SK-N-SH (cell line): ENCODE results near the gene CELF2. TPM values are rescaled to one million over a fixed set of nuclear protein-coding genes. Genes with fewer than 3 reads are reported as not detected.

Source experiments
- CTCF ChIA-PET: fragments of 300-600, 350-600 bp; formaldehyde crosslinking; extraction: SDS; loops from one replicate; lab custom pipeline; 2021; lab: Yijun Ruan, JAX
- POLR2A ChIA-PET: fragments of 350-600 bp; sonication (Branson Sonifier 250); formaldehyde crosslinking; extraction: SDS; loops from one replicate; lab custom pipeline; 2020; ENCODE audit warnings: antibody characterized with exemption, inconsistent platforms; lab: Yijun Ruan, JAX
- DNase-seq: peaks from one replicate; pipeline ENCODE4 v3.0.0; 2012
- H2AFZ ChIP-seq: fragments of 200-600 bp; sonication (generic); 2 replicates; pipeline ENCODE4 v1.8.1; 2016; ENCODE audit warnings: antibody characterized with exemption, mild to moderate bottlenecking, low read depth
- H3F3A ChIP-seq: fragments of 200-600 bp; sonication (generic); replicated peaks from 2 replicates; pipeline ENCODE3; 2016; ENCODE audit warnings: antibody characterized with exemption, mild to moderate bottlenecking; ENCODE audit not compliant: insufficient read depth
- H3K27ac ChIP-seq, 2 experiments: fragments of 200-500 bp in 1 of 2; fragments of 200-600 bp in 1 of 2; sonication (Bioruptor generic) in 1 of 2; sonication (generic), shearing (Covaris generic) in 1 of 2; 2 replicates each; pipeline versions ENCODE4 v1.5.1 to v1.6.1; 2014 to 2016; ENCODE audit warnings: low read depth in 2 of 2, inconsistent platforms in 1 of 2, low read length in 1 of 2, mild to moderate bottlenecking in 1 of 2, mixed read lengths in 1 of 2
- H3K27me3 ChIP-seq: fragments of 200-600 bp; sonication (generic), shearing (Covaris generic); 2 replicates; pipeline ENCODE4 v1.6.1; 2016; ENCODE audit warnings: mixed run types; ENCODE audit not compliant: insufficient read depth
- H3K36me3 ChIP-seq, 2 experiments: fragments of 200-500 bp in 1 of 2; fragments of 200-600 bp in 1 of 2; sonication (Bioruptor generic) in 1 of 2; sonication (generic) in 1 of 2; replicated peaks in 1 of 2; 2 replicates each; pipeline versions ENCODE3 to v1.5.1; 2014 to 2016; ENCODE audit warnings: low read length in 1 of 2, mild to moderate bottlenecking in 1 of 2; ENCODE audit not compliant: insufficient read depth in 2 of 2, control insufficient read depth in 1 of 2
- H3K4me1 ChIP-seq, 2 experiments: fragments of 200-500 bp in 1 of 2; fragments of 200-600 bp in 1 of 2; sonication (Bioruptor generic) in 1 of 2; sonication (generic), shearing (Covaris generic) in 1 of 2; 2 replicates each; pipeline versions ENCODE4 v1.5.1 to v1.6.1; 2014 to 2016; ENCODE audit warnings: low read depth in 1 of 2, low read length in 1 of 2, mixed run types in 1 of 2; ENCODE audit not compliant: insufficient read depth in 2 of 2, control insufficient read depth in 1 of 2
- H3K4me2 ChIP-seq: fragments of 200-600 bp; sonication (generic), shearing (Covaris generic); 2 replicates; pipeline ENCODE4 v1.6.1; 2017; ENCODE audit warnings: mixed run types
- H3K4me3 ChIP-seq, 2 experiments: fragments of 200-500 bp in 1 of 2; fragments of 200-600 bp in 1 of 2; sonication (Bioruptor generic) in 1 of 2; sonication (generic), shearing (Covaris generic) in 1 of 2; 2 replicates each; pipeline versions ENCODE4 v1.5.1 to v1.8.1; 2014 to 2016; ENCODE audit warnings: low read depth in 2 of 2, inconsistent platforms in 1 of 2, low read length in 1 of 2, mild to moderate bottlenecking in 1 of 2, mixed read lengths in 1 of 2, moderate library complexity in 1 of 2
- H3K79me2 ChIP-seq: fragments of 200-600 bp; sonication (generic); 2 replicates; pipeline ENCODE4 v1.8.1; 2017; ENCODE audit warnings: mild to moderate bottlenecking; ENCODE audit not compliant: insufficient read depth
- H3K9ac ChIP-seq: fragments of 200-600 bp; sonication (generic); 2 replicates; pipeline ENCODE4 v1.6.1; 2017; ENCODE audit warnings: mixed run types
- H3K9me2 ChIP-seq: fragments of 200-600 bp; sonication (generic); 2 replicates; pipeline ENCODE4 v1.6.1; 2017; ENCODE audit warnings: mixed run types
- H3K9me3 ChIP-seq: fragments of 200-600 bp; sonication (generic); 2 replicates; pipeline ENCODE4 v1.6.1; 2017; ENCODE audit warnings: mixed run types, mild to moderate bottlenecking, moderate library complexity
- H4K20me1 ChIP-seq: fragments of 200-600 bp; sonication (generic); 2 replicates; pipeline ENCODE4 v1.6.1; 2017; ENCODE audit warnings: mild to moderate bottlenecking, mixed run types; ENCODE audit not compliant: insufficient read depth
- ELF1 ChIP-seq: IDR thresholded peaks from 2 replicates; pipeline ENCODE4 v1.4.0; 2012
- EZH2phosphoT487 ChIP-seq: fragments of 200-600 bp; sonication (generic); IDR thresholded peaks from 2 replicates; pipeline ENCODE4 v1.6.1; 2017; ENCODE audit warnings: low read depth, mixed run types, mild to moderate bottlenecking, antibody characterized with exemption, moderate library complexity, borderline replicate concordance
- FOXM1 ChIP-seq: IDR thresholded peaks from 2 replicates; pipeline ENCODE4 v1.4.0; 2012; ENCODE audit warnings: low read depth, mild to moderate bottlenecking
- JUND ChIP-seq: IDR thresholded peaks from 2 replicates; pipeline ENCODE4 v1.4.0; 2012
- MXI1 ChIP-seq: IDR thresholded peaks from 2 replicates; pipeline ENCODE4 v1.6.1; 2012; ENCODE audit warnings: mild to moderate bottlenecking, low read depth, low read length, improper control_type of control experiment
- NFIC ChIP-seq: IDR thresholded peaks from 2 replicates; pipeline ENCODE4 v1.4.0; 2012; ENCODE audit warnings: borderline replicate concordance
- NRF1 ChIP-seq: IDR thresholded peaks from 2 replicates; pipeline ENCODE4 v1.6.1; 2012; ENCODE audit warnings: low read depth, mild to moderate bottlenecking, low read length
- POLR2AphosphoS5 ChIP-seq: IDR thresholded peaks from 2 replicates; pipeline ENCODE4 v1.6.1; 2012; ENCODE audit warnings: low read depth, low read length
- RCOR1 ChIP-seq: fragments of 150-350 bp; IDR thresholded peaks from 2 replicates; pipeline ENCODE4 v1.6.1; 2017; ENCODE audit warnings: antibody characterized with exemption, low read length
- TAF1 ChIP-seq: IDR thresholded peaks from 2 replicates; pipeline ENCODE4 v1.6.1; 2012; ENCODE audit warnings: low read depth, mild to moderate bottlenecking, low read length, moderate library complexity, borderline replicate concordance
- TEAD4 ChIP-seq: IDR thresholded peaks from 2 replicates; pipeline ENCODE4 v1.4.0; 2012; ENCODE audit warnings: mild to moderate bottlenecking, borderline replicate concordance; ENCODE audit not compliant: insufficient read depth
- WGBS: methylation state at CpG from one replicate; pipeline ENCODE4 v1.1.6; 2017; ENCODE audit warnings: low lambda C conversion rate; 5-methylcytosine and 5-hydroxymethylcytosine counted together
- polyA plus RNA-seq, 3 experiments: library from polyadenylated mRNA; depleted of rRNA; stranded (reverse); fragments of >200 nt; gene quantifications; 2 replicates each; pipeline ENCODE4 v1.2.3, GENCODE V29; 2012
- TF ChIP-seq, protein P1 (sequence below): fragments of 150-350 bp; IDR thresholded peaks from 2 replicates; pipeline ENCODE4 v1.6.1; 2017; ENCODE audit warnings: antibody characterized with exemption, low read length, low read depth, borderline replicate concordance
- TF ChIP-seq, protein P2 (sequence below): IDR thresholded peaks from 2 replicates; pipeline ENCODE4 v1.4.0; 2012; ENCODE audit warnings: low read depth, borderline replicate concordance
- TF ChIP-seq, protein P3 (sequence below): IDR thresholded peaks from 2 replicates; pipeline ENCODE4; 2012
- TF ChIP-seq, protein P4 (sequence below): fragments of 150-350 bp; IDR thresholded peaks from 2 replicates; pipeline ENCODE4 v1.6.1; 2016; ENCODE audit warnings: mild to moderate bottlenecking, low read depth, low read length
- TF ChIP-seq, protein P5 (sequence below): IDR thresholded peaks from 2 replicates; pipeline ENCODE4 v1.4.0; 2012; ENCODE audit warnings: low read depth

Gene CELF2
- polyA plus RNA-seq, 1 of the 3 experiments (the other 2 are of a cell fraction): 0.03 TPM

DNA sequence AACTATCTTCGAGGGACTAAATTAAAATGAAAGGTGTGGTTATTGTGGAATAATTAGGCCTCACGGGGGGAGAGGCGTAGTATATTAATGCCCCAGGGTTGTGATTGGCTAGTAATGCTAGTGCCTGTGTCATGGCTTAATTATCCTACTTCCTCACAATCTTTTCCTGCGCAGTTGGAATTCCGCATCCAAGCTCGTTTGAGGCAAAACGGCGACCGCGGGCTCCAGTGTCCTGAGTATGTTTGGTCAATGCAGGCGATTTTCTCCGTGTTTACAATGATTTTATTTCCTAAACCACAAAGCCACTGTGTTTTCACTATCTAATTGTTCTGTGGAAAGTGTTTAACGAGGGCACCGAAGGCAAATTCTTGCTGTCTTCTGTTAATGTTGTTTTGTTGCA lies 282.9 kb downstream of the CELF2 start:
- ChIA-PET CTCF (no interaction called here), POLR2A (no interaction called here)
- Histone ChIP-seq H3K9me3 (no peaks in the 10 kb centered on the region), H3K9ac (no peak overlapping the region), H3F3A (no peaks in the 10 kb centered on the region), H3K9me2 (no peaks in the 10 kb centered on the region), H3K27me3 (no peaks in the 10 kb centered on the region), H3K4me3 (no peak overlapping the region), H3K4me1 (no peaks in the 10 kb centered on the region), H2AFZ (no peak overlapping the region), H3K36me3 (no peaks in the 10 kb centered on the region), H4K20me1 (no peaks in the 10 kb centered on the region), H3K27ac (no peak overlapping the region), H3K4me2 (no peak overlapping the region), H3K79me2 (no peaks in the 10 kb centered on the region)
- TF ChIP-seq, protein P1, sequence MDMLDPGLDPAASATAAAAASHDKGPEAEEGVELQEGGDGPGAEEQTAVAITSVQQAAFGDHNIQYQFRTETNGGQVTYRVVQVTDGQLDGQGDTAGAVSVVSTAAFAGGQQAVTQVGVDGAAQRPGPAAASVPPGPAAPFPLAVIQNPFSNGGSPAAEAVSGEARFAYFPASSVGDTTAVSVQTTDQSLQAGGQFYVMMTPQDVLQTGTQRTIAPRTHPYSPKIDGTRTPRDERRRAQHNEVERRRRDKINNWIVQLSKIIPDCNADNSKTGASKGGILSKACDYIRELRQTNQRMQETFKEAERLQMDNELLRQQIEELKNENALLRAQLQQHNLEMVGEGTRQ: no peak
- no peak for TF ChIP-seq RCOR1
- TF ChIP-seq, protein P2, sequence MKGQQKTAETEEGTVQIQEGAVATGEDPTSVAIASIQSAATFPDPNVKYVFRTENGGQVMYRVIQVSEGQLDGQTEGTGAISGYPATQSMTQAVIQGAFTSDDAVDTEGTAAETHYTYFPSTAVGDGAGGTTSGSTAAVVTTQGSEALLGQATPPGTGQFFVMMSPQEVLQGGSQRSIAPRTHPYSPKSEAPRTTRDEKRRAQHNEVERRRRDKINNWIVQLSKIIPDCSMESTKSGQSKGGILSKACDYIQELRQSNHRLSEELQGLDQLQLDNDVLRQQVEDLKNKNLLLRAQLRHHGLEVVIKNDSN: no peak
- no peak for TF ChIP-seq MXI1
- TF ChIP-seq ELF1: no peak
- TF ChIP-seq TAF1: no peak
- no peak for TF ChIP-seq FOXM1
- TF ChIP-seq NFIC: no peak
- WGBS: 69% methylated on average over 14 of the region's 14 CpGs
- no peak for DNase-seq

DNA sequence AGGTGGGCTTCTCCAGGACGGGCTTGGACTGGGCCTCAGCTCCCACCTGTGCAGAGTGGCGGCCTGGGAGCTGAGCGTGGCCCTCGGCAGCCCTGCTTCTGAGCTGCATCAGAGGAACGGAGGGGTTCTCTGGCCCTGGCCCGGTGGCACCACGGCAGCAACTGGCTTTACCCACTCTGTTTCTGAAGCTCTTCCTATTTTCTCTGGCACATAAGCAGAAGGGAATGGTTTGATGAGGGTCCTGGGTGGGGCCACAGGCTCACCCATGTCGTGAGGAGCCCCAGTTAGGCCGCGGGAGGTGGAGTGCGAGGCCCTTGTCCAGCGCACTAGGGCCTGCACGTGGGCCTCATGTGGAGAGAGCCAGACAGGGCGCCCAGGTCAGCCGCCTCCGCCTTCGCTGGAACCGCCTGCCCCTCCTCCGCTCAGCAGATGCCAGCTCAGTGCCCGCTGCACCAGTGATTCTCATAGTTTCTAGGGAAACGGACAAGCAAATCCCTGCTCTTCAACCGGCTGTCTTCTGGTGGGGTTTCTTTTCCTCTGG lies 284.0 kb downstream of the CELF2 start:
- no peak overlapping the region for H3K9ac ChIP-seq
- H3K9me2 ChIP-seq: no peaks in the 10 kb centered on the region
- no peaks in the 10 kb centered on the region for H3K27me3 ChIP-seq
- H3K4me3 ChIP-seq: no peak overlapping the region
- no peaks in the 10 kb centered on the region for H3K79me2 ChIP-seq
- POLR2A ChIA-PET: no interaction called here
- H3K36me3 ChIP-seq: no peaks in the 10 kb centered on the region
- no peak for DNase-seq
- no peak overlapping the region for H2AFZ ChIP-seq
- H3K4me2 ChIP-seq: no peak overlapping the region
- no peak overlapping the region for H3K27ac ChIP-seq
- H3K4me1 ChIP-seq: no peaks in the 10 kb centered on the region
- H4K20me1 ChIP-seq: no peaks in the 10 kb centered on the region
- TF ChIP-seq ELF1 (no peak), POLR2AphosphoS5 (no peak), TEAD4 (no peak), JUND (no peak), RCOR1 (no peak), NRF1 (no peak), EZH2phosphoT487 (no peak), NFIC (no peak), TAF1 (no peak)
- TF ChIP-seq, protein P3, sequence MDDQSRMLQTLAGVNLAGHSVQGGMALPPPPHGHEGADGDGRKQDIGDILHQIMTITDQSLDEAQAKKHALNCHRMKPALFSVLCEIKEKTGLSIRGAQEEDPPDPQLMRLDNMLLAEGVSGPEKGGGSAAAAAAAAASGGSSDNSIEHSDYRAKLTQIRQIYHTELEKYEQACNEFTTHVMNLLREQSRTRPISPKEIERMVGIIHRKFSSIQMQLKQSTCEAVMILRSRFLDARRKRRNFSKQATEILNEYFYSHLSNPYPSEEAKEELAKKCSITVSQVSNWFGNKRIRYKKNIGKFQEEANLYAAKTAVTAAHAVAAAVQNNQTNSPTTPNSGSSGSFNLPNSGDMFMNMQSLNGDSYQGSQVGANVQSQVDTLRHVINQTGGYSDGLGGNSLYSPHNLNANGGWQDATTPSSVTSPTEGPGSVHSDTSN: no peak
- TF ChIP-seq, protein P4, sequence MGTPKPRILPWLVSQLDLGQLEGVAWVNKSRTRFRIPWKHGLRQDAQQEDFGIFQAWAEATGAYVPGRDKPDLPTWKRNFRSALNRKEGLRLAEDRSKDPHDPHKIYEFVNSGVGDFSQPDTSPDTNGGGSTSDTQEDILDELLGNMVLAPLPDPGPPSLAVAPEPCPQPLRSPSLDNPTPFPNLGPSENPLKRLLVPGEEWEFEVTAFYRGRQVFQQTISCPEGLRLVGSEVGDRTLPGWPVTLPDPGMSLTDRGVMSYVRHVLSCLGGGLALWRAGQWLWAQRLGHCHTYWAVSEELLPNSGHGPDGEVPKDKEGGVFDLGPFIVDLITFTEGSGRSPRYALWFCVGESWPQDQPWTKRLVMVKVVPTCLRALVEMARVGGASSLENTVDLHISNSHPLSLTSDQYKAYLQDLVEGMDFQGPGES: no peak
- TF ChIP-seq, protein P5, sequence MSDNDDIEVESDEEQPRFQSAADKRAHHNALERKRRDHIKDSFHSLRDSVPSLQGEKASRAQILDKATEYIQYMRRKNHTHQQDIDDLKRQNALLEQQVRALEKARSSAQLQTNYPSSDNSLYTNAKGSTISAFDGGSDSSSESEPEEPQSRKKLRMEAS: no peak
- TF ChIP-seq, all 33 proteins: peak for 0
- 70% methylated on average over 16 of the region's 22 CpGs for WGBS
- no peaks in the 10 kb centered on the region for H3F3A ChIP-seq
- CTCF ChIA-PET: no interaction called here
- no peaks in the 10 kb centered on the region for H3K9me3 ChIP-seq
